RPMI8226 (cell line): ENCODE measurements around the gene MISP.
"Not testable (repeated sequence)": the region's sequence is repeated elsewhere in the genome, so short reads cannot be mapped to it uniquely, and the experiment has no call there.

Experiments
- DNase-seq: peaks from one replicate; pipeline ENCODE4 v3.0.0-alpha.2; 2015

The MISP gene

GRCh38 chr19:725461-726089, 25.3 kb upstream of the MISP start:
- DNase-seq, result no peak

GRCh38 chr19:726993-727956, 23.6 kb upstream of the MISP start:
- DNase-seq, result no peak

GRCh38 chr19:728011-728410, 22.9 kb upstream of the MISP start:
- no peak for DNase-seq

DNA sequence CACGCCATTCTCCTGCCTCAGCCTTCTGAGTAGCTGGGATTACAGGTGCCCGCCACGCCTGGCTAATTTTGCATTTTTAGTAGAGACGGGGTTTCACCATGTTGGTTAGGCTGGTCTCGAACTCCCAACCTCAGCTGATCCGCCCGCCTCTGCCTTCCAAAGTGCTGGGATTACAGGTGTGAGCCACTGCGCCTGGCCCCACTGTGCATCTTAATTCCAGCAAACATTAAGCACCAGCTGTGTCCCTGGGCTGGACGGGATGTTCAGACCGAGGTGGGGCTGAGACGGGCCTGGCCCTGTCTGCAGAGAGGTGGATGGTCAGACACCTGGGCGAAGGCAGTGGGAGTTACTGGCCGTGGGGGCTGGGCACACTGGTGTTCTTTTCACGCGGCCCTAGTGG, 21.3 kb upstream of the MISP start:
- DNase-seq, result not testable (repeated sequence)

DNA sequence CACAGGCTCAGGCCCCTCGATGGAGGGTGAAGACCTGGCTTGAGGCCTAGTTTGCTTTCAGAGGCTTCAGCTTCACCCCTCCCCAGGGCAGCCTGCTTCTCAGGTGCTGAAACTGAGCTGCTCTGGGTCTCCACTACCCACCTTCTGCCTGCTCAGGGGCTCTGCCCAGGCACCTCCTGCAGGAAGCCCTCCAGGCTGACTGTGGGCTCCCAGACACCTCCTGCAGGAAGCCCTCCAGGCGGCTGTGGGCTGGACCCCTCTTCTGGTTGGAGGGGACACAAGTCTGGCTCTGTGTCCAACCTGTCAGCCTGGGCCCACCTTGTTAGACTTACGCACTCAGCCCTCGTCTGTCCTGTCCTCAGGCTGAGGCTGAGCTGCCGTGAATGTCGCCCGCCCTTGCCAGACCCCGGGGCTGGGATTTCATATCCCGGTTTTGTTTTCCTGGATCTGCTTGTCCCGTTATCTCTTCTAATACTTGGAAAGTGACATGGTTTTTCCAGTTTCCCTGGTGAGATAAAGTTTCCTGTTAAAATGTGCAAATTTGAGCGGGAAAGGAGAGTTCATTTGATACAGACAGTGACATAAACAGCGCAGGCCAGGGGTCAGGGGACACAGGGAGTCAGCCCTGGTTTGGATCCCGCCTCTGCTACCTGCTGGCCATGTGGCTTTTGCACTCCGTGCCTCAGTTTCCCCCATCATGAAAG, 20.8 kb upstream of the MISP start:
- DNase-seq, result no peak

DNA sequence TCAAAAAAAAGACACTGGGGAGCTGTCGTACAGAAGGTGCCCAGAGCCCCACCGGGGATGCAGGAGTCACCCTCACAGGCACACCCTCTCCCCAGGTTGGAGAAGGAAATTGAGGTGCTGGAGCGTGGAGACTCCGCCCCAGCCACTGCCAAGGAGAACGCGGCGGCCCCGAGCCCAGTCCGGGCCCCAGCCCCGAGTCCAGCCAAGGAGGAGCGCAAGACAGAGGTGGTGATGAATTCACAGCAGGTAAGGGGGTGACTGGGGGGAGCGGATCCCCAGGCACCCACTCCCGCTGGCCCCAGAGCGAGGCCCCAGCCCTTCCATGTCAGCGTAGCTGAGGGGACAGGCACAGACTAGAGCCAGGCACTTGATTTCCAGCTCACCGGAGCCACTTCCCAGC, 19.9 kb upstream of the MISP start:
- DNase-seq, result no peak

DNA sequence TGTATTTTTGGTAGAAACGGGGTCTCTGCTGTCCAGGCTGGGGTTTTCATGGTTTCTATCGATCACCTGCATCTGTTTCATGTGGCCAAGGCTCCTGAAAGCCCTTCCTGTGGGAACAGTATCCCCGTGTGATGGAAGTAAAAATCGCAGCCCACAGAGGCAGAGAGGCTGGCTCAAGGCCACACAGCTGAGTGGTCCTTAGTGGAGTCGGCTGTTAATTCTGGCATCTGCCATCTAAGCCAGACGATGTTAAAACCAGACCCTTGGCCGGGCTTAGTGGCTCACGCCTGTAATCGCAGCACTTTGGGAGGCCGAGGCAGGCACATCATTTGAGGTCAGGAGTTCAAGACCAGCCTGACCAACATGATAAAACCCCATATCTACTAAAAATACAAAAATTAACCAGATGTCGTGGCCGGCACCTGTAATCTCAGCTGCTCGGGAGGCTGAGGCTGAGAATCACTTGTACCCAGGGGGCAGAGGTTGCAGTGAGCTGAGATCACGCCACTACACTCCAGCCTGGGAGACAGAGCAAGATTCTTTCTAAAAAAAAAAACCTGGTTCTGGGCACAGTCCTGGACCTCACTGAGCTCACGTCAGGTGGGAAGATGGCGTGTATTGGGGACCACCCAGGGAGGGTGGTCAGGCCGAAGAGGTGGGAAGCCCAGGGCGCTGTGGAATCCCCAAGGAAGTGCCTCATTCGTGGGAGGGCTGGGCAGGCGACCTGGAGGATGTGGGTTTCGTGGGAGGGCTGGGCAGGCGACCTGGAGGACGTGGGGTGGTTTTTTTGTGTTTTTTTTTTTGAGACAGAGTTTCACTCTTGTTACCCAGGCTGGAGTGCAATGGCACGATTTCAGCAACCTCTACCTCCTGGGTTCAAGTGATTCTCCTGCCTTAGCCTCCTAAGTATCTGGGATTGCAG, 18.5 kb upstream of the MISP start:
- no peak for DNase-seq

GRCh38 chr19:734716-735115, 16.2 kb upstream of the MISP start:
- no peak for DNase-seq

GRCh38 chr19:736125-736524, 14.8 kb upstream of the MISP start:
- no peak for DNase-seq

DNA sequence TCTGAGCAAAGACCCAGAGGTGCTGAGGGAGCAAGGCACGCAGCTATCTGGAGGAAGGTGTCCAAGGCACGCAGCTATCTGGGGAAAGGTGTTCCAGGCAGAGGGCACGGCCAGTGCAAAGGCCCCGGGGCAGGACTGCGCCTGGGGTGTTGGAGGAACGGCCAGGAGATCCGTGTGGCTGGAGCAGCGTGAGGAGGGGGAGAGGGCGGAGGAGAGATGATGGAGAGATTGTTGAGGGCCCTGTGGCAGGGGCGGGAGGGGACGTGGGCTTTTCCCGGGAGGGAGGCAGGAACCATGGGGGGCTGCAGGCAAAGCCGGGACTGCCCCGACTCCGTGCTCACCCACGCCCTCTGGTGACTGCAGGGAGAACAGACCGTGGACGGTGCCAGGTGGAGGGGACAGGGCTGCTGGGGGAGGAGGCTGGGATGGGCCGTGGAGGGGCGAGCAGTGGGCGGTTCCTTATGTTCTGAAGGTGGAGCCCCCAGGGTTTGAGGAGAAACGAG, 13.3 kb upstream of the MISP start:
- peak; percentile 59 for DNase-seq

- no peak for DNase-seq
Observed at GRCh38 chr19:738509-739128, 12.3 kb upstream of the MISP start.

GRCh38 chr19:739998-740715, 10.8 kb upstream of the MISP start:
- no peak for DNase-seq

DNA sequence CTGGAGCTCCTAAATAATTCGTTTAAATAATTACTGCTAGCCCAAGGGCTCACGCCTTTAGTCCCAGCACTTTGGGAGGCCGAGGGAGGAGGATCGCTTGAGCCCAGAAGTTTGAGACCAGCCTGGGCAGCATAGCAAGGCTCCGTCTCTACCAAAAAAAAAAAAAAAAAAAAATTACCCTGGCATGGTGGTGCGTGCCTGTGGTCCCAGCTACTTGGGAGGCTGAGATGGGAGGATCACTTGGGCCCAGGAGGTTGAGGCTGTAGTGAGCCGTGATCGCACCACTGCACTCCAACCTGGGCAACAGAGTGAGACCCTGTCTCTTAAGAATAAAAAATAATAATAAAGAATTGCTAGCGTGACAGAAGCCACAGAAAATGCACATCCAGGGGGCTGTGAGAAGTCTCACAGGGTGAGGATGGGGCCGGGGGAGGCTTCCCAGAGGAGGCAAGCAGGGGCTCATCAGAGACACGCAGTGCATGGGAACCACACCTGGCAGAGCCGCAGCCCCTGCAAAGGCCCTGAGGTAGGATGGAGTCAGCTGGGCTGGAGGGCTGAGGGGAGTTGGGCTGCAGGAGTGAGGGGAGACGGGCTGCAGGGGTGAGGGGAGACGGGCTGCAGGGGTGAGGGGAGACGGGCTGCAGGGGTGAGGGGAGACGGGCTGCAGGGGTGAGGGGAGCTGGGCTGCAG, 10.0 kb upstream of the MISP start:
- DNase-seq, result not testable (repeated sequence)

GRCh38 chr19:741506-742131, 9.3 kb upstream of the MISP start:
- peak; percentile 69 for DNase-seq

GRCh38 chr19:742540-743075, 8.3 kb upstream of the MISP start:
- DNase-seq, result no peak

DNA sequence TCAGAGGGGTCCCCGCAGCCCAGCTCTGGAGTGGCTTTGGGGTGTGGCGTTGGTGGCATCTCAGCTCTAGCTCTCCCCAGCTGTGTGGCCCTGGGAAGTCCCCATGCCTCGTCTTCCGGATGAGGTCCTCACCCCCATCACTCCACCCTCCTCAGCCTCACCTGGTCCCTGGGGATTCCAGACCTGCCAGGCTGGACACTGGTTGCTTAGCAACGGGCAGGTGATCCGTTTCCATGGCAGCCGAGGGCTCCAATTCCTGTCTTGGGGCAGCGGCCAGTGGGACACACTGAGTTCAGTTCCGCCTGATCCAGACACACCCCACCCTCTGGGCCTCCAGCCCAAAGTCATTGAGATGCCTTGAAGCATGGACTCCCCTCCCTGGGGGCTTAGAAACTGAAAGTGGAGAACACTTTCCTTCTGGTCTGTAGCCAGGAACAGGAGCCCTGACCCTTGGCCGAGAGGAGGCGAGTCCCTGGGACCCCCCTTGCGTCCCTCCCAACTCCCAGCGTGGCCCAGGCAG, 7.7 kb upstream of the MISP start:
- DNase-seq, result peak; percentile 37

- peak; percentile 41 for DNase-seq
Observed at GRCh38 chr19:745138-745537, 5.8 kb upstream of the MISP start.

GRCh38 chr19:746208-746819, 4.6 kb upstream of the MISP start:
- DNase-seq, result no peak

DNA sequence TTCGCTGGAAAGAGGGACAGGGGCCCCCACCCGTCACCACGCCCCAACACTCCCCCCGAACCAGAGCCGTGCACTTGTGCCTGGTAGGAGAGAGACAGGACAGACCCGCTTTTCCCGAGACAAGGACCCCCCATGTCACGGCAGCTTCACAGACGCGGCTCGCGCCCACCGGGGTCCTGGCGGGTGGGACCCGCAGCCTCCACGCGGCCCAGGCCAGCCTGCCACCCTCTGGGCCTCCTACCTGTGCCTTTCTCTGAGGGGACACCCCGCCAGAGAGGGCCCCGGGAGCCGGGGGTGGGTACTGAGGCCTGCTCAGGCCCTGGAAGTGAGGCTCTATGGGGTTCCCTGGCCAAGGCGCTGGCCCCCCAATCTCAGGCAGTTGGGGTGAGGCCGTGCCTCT, 4.0 kb upstream of the MISP start:
- no peak for DNase-seq
